Stimulated activated CD8-positive, alpha-beta memory T cell treated with anti-CD3 and anti-CD28 coated beads, Interleukin-7, amount 100 ng/mL, for 48 hours (primary cell): Measurements from ENCODE around the gene TESMIN.

Source experiments
- DNase-seq, 2 donors: peaks; one replicate each; pipeline ENCODE4 v3.0.0-alpha.2; 2020; ENCODE audit warnings: low read depth in 1 of 2; ENCODE audit errors: extremely low read depth in 1 of 2

The TESMIN gene

DNA sequence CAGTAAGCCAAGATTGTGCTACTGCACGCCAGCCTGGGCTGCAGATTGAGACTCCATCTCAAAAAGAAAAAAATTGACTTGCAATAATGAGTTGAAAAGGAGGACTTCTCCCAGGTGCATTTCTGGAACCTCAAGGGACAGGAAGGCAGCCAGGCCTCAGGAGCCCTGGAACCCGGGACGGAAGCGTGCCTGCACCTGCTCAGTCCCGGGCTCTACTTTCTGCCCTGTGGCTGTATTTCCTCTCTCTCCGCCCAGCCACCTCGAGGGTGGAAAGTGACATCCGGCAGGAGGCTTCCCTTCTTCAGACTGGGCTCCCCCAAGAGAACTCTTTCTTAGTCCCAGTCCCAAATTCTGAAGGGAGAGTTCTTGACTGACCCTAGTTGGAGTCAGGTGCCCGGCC, 87.2 kb downstream of the TESMIN start:
- no peak for DNase-seq

GRCh38 chr11:68663482-68664010, 87.8 kb downstream of the TESMIN start:
- DNase-seq = no peak

GRCh38 chr11:68661697-68662603, 89.4 kb downstream of the TESMIN start:
- no peak for DNase-seq

DNA sequence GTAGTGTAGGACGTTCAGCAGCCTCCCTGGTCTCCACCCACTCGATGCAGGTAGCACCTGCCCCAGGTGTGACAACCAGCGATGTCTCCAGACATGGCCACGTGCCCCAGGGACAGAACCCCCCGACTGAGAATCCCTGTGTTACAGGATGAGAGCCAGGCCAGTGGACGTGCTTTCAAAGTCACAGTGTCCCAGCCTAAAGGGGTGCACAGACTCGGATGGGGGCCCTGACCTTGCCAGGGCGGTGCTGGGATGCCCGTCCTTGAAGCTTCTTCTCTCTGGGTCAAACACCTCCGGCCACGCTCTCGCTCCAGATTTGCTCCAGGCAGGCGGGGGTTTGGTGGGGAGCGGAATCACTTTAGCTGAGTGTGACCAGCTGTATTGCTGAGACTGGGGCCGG, 90.3 kb downstream of the TESMIN start:
- no peak for DNase-seq

- no peak for DNase-seq
Observed at GRCh38 chr11:68660066-68660810, 91.1 kb downstream of the TESMIN start.

DNA sequence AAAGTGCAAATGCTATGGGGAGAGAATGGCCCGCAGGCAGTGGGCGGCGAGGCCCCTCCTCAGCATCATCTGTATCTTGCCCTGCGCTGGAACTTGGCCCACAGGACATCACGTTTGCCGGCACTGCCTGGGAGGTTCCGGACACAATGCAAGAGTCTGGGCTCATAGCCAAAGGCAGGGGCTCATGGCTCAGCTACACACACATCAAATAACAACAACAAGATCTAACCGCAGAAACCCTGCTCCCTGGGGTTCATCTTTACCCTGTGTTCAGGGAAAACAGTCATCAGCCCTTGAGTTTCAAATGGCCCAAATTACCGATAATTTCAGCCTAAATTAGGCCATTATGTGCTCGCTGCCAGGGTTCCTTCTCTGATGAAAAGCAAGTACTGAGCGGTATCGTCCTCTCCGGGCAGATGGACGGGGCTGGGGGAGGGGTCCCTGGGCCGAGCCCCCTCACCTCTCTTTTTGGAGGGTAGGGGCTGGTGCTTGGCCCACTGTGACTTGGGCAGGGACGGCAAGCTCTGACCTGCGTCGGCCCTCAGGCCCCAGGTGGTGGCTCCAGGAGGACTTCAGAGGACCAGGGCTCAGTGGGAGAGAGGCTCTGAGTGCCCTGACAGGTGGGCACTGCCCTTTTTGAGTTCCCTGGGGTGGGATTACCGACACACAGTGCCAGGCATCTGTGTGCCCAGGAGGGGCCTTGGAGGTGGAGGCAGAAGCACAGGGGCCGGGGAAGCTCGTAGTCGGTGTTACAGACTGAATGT, 92.0 kb downstream of the TESMIN start:
- no peak for DNase-seq

DNA sequence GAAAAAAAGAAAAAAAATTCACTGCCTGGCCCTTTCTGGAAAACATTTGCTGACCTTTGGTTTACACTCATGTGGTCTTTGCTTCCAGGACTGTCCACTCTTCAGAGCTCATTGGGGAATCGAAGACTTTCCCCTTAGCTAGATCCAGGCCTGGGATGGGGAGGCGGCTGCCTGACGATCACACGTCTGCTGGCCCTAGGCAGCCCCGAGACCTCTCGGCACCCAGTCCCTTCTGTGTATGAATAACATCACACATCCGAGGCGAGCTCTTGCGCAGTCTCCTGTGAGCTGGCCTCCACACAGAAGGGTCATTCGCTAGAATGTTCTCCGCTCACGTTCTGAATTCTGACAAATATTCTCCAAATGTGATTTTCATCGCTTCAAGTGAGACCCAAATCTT, 92.7 kb downstream of the TESMIN start:
- no peak for DNase-seq

- no peak for DNase-seq
Observed at GRCh38 chr11:68658097-68658496, 93.2 kb downstream of the TESMIN start.
